Measurements from ENCODE around the gene ESR2. TPM values are rescaled to one million over a fixed set of nuclear protein-coding genes. Genes with fewer than 3 reads are reported as not detected.

The ESR2 gene
- total RNA-seq, 1 experiment from 2014 or later, result 0.15 TPM

- Histone ChIP-seq H4K20me1 (ENCODE audit: control insufficient read depth, insufficient read depth, insufficient read length) (no peaks in the 10 kb centered on the region), H3K79me2 (ENCODE audit: insufficient read depth, low read length) (no peaks in the 10 kb centered on the region), H3K56ac (ENCODE audit: insufficient read length, low read depth, low read length) (no peak overlapping the region), H3T11ph (ENCODE audit: low read length) (no peak overlapping the region), H2BK15ac (ENCODE audit: low read depth, low read length) (no peak overlapping the region), H3K9ac (ENCODE audit: extremely low read depth, insufficient read length, low read length) (no peak overlapping the region), H4K8ac (replicated peaks; ENCODE audit: insufficient read length, low read depth, low read length) (no peak overlapping the region), H3K27ac (ENCODE audit: insufficient read length, low read depth, low read length) (no peak overlapping the region), H3K14ac (ENCODE audit: insufficient read depth, low read length) (no peak overlapping the region; the same call in 1 of the 2 replicates), H2BK12ac (ENCODE audit: insufficient read length, low read depth, low read length) (no peak overlapping the region), H2BK120ac (ENCODE audit: low read depth, low read length, poor library complexity, severe bottlenecking) (no peak overlapping the region), H3K9me3 (ENCODE audit: control insufficient read depth, low read depth, low read length) (no peaks in the 10 kb centered on the region), H2BK20ac (ENCODE audit: low read depth, low read length, poor library complexity, severe bottlenecking) (no peak overlapping the region), H3K27me3 (ENCODE audit: insufficient read depth, low read length) (no peaks in the 10 kb centered on the region), H3K23ac (ENCODE audit: insufficient read length, low read depth, low read length) (no peak overlapping the region), H2BK5ac (ENCODE audit: insufficient read length, low read length) (no peak overlapping the region), H2AK5ac (ENCODE audit: insufficient read length, low read length) (no peak overlapping the region), H3K4me2 (ENCODE audit: insufficient read depth, insufficient read length, low read length) (no peak overlapping the region), H3K4me1 (ENCODE audit: insufficient read depth, low read length) (no peaks in the 10 kb centered on the region; the same call in 1 of the 2 replicates), H3K18ac (ENCODE audit: insufficient read length, low read depth, low read length) (no peak overlapping the region), H4K91ac (ENCODE audit: insufficient read length, low read depth, low read length) (no peak overlapping the region), H3K4ac (ENCODE audit: low read depth, low read length) (no peak overlapping the region), H3K23me2 (ENCODE audit: insufficient read length, low read depth, low read length, poor library complexity, severe bottlenecking) (peaks cover 4% of the 10 kb centered on the region), H3K79me1 (ENCODE audit: insufficient read depth, low read depth, low read length, poor library complexity, severe bottlenecking) (no peaks in the 10 kb centered on the region), H4K5ac (ENCODE audit: insufficient read length, low read depth, low read length) (no peak overlapping the region), H2AFZ (ENCODE audit: low read length) (no peak overlapping the region)
- WGBS (ENCODE audit: extremely low coverage, insufficient read length, low lambda C conversion rate), result no CpG with 5 or more reads among the region's 4 CpGs
- Mint-ChIP-seq H3K27me3 (ENCODE audit: low read depth) (no peaks in the 10 kb centered on the region), H3K4me3 (no peak overlapping the region), H3K27ac (peak overlapping the region in 1 of 3 experiments; percentile 18; a peak in 2 of 7 replicates), H3K4me1 (peaks cover 56 to 57% of the 10 kb centered on the region in 2 experiments), H3K9me3 (no peaks in the 10 kb centered on the region; a peak in 1 of 5 replicates), H3K36me3 (ENCODE audit: insufficient read depth in 1 of 3, low read depth in 3 of 3) (peaks cover 0 to 8% (median 2%) of the 10 kb centered on the region in 3 experiments; a peak in 3 of 7 replicates)
- no peak for DNase-seq
- TF ChIP-seq CTCF (conservative IDR thresholded peaks at IDR 0.05), result no peak
Observed at GRCh38 chr14:64200170-64200569, 94.0 kb downstream of the ESR2 start.
